Measurements from ENCODE around the gene GPRC5C.

- TF ChIP-seq POLR2AphosphoS5 (IDR thresholded peaks at IDR 0.05) (no peak), CTCF (IDR thresholded peaks at IDR 0.05) (no peak), POLR2A (IDR thresholded peaks at IDR 0.05) (no peak)
These were observed 17.4 kb downstream of the GPRC5C start for GRCh38 chr17:74449306-74449705.
